ENCODE results near the gene TESK2. TPM values are rescaled to one million over a fixed set of nuclear protein-coding genes. Genes with fewer than 3 reads are reported as not detected.

The TESK2 gene
- total and polyA plus RNA-seq, 11 donors: 0.50 to 4.7 (median 1.5) TPM

GRCh38 chr1:45437323-45437722 lies 53.6 kb downstream of the TESK2 start:
- Histone ChIP-seq H3K36me3 (no peaks in the 10 kb centered on the region), H3K4me3 (no peak overlapping the region), H3K27me3 (no peaks in the 10 kb centered on the region), H3K27ac (no peak overlapping the region), H3K9me3 (no peaks in the 10 kb centered on the region), H3K4me1 (peaks cover 0 to 5% (median 0%) of the 10 kb centered on the region in 12 donors)
- intact Hi-C loops (cut with DNase I): no loop called here
- no peak for ATAC-seq
- TF ChIP-seq CTCF (IDR thresholded peaks at IDR 0.05) (no peak), POLR2A (IDR thresholded peaks at IDR 0.05) (no peak)
- DNase-seq: no peak

DNA sequence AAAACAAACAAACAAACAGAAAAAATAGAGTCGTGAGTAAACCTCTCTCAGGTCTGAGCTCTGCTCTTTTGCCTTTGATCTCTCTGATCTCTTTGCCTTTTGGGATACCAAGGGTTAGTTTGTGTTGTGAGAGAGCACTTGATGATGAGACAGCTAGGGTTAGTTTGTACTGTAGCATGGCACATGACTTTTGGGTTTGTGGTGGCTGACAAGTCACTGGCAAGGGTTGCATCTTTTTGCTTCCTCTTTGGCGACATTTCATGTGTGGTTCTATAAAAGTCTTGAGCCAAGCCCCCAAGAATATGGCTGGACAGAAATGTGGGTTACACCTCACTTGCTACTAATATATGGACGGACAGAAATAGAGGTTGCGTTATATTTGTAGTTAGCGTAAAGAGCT lies 60.5 kb downstream of the TESK2 start:
- H3K9me3 ChIP-seq: no peaks in the 10 kb centered on the region
- H3K27me3 ChIP-seq: no peaks in the 10 kb centered on the region
- intact Hi-C loops (cut with DNase I): no loop called here
- no peak for TF ChIP-seq CTCF (IDR thresholded peaks at IDR 0.05)
- no peak for TF ChIP-seq POLR2A (IDR thresholded peaks at IDR 0.05)
- no peaks in the 10 kb centered on the region for H3K36me3 ChIP-seq
- H3K4me3 ChIP-seq: no peak overlapping the region
- 89 to 95% (median 92%) methylated on average over 5 of the region's 5 CpGs for WGBS, 4 donors
- H3K4me1 ChIP-seq: peaks cover 0 to 14% (median 0%) of the 10 kb centered on the region in 12 donors
- DNase-seq (no peak), ATAC-seq (no peak)
- no peak overlapping the region for H3K27ac ChIP-seq

GRCh38 chr1:45429561-45430159 lies 61.3 kb downstream of the TESK2 start:
- H3K27me3 ChIP-seq: no peaks in the 10 kb centered on the region
- 35 to 43% (median 40%) methylated on average over 4 of the region's 4 CpGs for WGBS, 4 donors
- TF ChIP-seq CTCF (IDR thresholded peaks at IDR 0.05): no peak
- no peak for TF ChIP-seq POLR2A (IDR thresholded peaks at IDR 0.05)
- H3K9me3 ChIP-seq: no peaks in the 10 kb centered on the region
- intact Hi-C loops (cut with DNase I): no loop called here
- peaks cover 0 to 14% (median 0%) of the 10 kb centered on the region in 12 donors for H3K4me1 ChIP-seq
- ATAC-seq: no peak
- no peaks in the 10 kb centered on the region for H3K36me3 ChIP-seq
- DNase-seq: no peak
- H3K27ac ChIP-seq: no peak overlapping the region
- no peak overlapping the region for H3K4me3 ChIP-seq

DNA sequence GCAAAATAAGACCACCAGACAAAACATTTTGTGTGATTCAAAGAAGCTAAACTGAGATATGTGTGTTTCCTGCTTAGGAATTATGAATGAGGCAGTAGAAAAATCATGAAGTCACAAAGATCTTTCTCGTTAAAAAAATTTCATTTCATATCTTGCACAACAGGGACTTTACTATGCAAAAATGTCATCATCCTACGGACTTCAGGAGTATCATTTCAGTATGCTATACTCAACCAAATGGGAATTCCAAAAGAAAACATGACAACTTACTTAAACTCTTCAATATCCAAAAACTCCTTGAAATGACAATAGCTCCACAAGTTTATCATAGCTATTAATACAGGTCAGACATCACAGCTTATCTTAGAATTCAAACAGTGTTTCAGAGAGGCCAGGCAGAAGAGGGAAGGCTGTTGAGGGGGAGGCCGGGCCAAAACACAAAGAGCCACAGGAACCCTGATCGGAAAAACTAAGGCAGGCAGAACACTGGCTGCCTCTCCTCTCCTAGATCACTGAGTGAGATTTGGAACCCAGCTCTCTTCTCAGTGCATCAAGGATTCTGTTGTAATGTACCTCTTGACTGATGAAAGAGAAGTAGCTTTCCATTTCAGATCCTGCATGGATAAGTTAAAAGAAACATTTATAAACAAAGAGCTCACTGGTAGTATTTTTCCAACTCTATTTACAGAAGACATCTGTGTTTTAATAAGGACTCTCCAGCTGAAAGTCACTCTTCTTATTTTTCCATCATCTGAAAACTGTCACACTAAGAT lies 66.9 kb downstream of the TESK2 start:
- ATAC-seq (no peak), DNase-seq (no peak)
- intact Hi-C loops (cut with DNase I): no loop called here
- H3K27ac ChIP-seq: no peak overlapping the region
- no peaks in the 10 kb centered on the region for H3K27me3 ChIP-seq
- H3K9me3 ChIP-seq: peaks cover 0 to 8% (median 0%) of the 10 kb centered on the region in 12 donors
- 74 to 86% (median 77%) methylated on average over 4 of the region's 4 CpGs for WGBS, 4 donors
- H3K4me3 ChIP-seq: no peak overlapping the region
- H3K4me1 ChIP-seq: peaks cover 0 to 1% (median 0%) of the 10 kb centered on the region in 12 donors
- peaks cover 0 to 9% (median 0%) of the 10 kb centered on the region in 9 donors for H3K36me3 ChIP-seq
- no peak for TF ChIP-seq POLR2A (IDR thresholded peaks at IDR 0.05)
- TF ChIP-seq CTCF (IDR thresholded peaks at IDR 0.05): no peak

Data from heart left ventricle (tissue), 16 donors.